GM19395 (cell line): ENCODE measurements around the gene PCOLCE2.
"Not testable (repeated sequence)": the region's sequence is repeated elsewhere in the genome, so short reads cannot be mapped to it uniquely, and the experiment has no call there.

Experiments
- ATAC-seq: cut with Tn5 transposase; IDR thresholded peaks from one replicate; pipeline ENCODE4 v1.9.1; 2021; ENCODE audit warnings: mild to moderate bottlenecking, moderate library complexity; ENCODE audit not compliant: unreplicated experiment

PCOLCE2 gene

GRCh38 chr3:142875099-142875498 lies 13.8 kb downstream of the PCOLCE2 start:
- no peak for ATAC-seq

GRCh38 chr3:142868382-142868781 lies 20.5 kb downstream of the PCOLCE2 start:
- not testable (repeated sequence) for ATAC-seq

GRCh38 chr3:142866841-142867631 lies 21.8 kb downstream of the PCOLCE2 start:
- no peak for ATAC-seq

- no peak for ATAC-seq
Observed at GRCh38 chr3:142863930-142864920, 24.7 kb downstream of the PCOLCE2 start.

- ATAC-seq = no peak
Observed at GRCh38 chr3:142863010-142863817, 25.7 kb downstream of the PCOLCE2 start.

GRCh38 chr3:142861926-142862325 lies 27.0 kb downstream of the PCOLCE2 start:
- ATAC-seq = no peak

GRCh38 chr3:142858043-142858442 lies 30.8 kb downstream of the PCOLCE2 start:
- ATAC-seq = no peak

- ATAC-seq = no peak
Observed at GRCh38 chr3:142857056-142857455, 31.8 kb downstream of the PCOLCE2 start.

GRCh38 chr3:142853270-142854168 lies 35.4 kb downstream of the PCOLCE2 start:
- ATAC-seq = no peak

- ATAC-seq = no peak
Observed at GRCh38 chr3:142852009-142852408, 36.9 kb downstream of the PCOLCE2 start.

GRCh38 chr3:142850395-142851023 lies 38.4 kb downstream of the PCOLCE2 start:
- no peak for ATAC-seq

- no peak for ATAC-seq
Observed at GRCh38 chr3:142849148-142849547, 39.7 kb downstream of the PCOLCE2 start.

- ATAC-seq = no peak
Observed at GRCh38 chr3:142846779-142847577, 41.9 kb downstream of the PCOLCE2 start.

- peak; percentile 58 for ATAC-seq
Observed at GRCh38 chr3:142844339-142844977, 44.4 kb downstream of the PCOLCE2 start.

- no peak for ATAC-seq
Observed at GRCh38 chr3:142839831-142840230, 49.1 kb downstream of the PCOLCE2 start.

GRCh38 chr3:142837526-142837925 lies 51.4 kb downstream of the PCOLCE2 start:
- ATAC-seq = no peak

- peak; percentile 97 for ATAC-seq
Observed at GRCh38 chr3:142828703-142829305, 60.1 kb downstream of the PCOLCE2 start.

GRCh38 chr3:142819179-142819578 lies 69.7 kb downstream of the PCOLCE2 start:
- ATAC-seq = no peak
